ENCODE data around the gene ENPP5.
A peak's percentile ranks its signal among the peaks of the same experiment; 100 is the strongest.

The ENPP5 gene, protein sequence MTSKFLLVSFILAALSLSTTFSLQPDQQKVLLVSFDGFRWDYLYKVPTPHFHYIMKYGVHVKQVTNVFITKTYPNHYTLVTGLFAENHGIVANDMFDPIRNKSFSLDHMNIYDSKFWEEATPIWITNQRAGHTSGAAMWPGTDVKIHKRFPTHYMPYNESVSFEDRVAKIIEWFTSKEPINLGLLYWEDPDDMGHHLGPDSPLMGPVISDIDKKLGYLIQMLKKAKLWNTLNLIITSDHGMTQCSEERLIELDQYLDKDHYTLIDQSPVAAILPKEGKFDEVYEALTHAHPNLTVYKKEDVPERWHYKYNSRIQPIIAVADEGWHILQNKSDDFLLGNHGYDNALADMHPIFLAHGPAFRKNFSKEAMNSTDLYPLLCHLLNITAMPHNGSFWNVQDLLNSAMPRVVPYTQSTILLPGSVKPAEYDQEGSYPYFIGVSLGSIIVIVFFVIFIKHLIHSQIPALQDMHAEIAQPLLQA

DNA sequence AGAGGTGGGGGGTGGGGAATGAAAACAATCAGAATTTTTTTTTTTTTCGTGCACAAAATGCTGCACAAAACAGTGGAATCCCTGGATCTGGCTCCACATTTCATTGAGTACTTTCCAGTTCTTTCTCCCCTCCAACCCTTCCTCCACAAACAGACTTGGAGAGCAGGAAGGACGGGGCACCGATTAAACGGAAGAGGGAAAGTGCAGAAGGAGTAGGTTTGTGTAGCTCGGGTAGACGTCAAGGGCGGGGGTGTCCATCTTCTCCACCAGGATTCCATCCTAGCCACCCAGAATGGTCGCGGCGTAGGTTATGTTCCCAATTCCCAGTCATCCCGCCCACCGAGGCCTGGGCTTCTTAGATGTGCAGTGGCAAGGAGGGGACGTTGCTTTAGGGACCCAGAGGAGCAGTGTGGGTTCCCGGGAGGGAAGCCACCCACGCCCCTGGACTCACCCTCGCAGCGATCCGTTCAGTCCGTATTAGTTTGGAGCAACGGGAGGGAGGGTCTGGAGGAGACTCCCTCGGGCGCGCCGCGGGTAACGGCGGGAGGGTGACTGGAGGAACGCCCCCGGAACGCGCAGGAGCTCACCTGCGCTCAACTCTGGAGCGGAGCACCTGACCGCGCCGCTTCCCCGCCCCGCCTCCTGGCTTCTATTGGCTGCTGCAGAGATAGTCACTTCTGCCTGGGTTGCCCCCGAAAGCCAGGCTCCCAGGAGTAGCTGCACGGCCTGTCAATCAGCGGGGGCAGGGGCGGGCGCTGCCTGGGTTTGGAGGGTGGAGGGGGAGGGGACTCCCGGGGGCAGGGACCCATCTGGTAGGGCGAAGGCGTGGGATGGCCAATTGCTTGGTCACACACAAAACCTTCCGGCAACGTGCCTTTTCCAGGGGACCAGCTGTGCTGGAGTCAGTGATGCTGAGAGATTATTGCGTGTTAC is at the start of gene ENPP5:
Gene ENPP5, minus strand, starts transcription at position 624 of the 933 bp plus-strand sequence. CDS start 2,718 bp downstream, outside the sequence.
- peak; percentile 90 to 99 (median 95) for DNase-seq
- intact Hi-C loops (cut with DNase I), result loop anchor here (5.0 kb wide), 1 partner anchor 43 kb away; the partner anchor contains the start of gene ENPP4

DNA sequence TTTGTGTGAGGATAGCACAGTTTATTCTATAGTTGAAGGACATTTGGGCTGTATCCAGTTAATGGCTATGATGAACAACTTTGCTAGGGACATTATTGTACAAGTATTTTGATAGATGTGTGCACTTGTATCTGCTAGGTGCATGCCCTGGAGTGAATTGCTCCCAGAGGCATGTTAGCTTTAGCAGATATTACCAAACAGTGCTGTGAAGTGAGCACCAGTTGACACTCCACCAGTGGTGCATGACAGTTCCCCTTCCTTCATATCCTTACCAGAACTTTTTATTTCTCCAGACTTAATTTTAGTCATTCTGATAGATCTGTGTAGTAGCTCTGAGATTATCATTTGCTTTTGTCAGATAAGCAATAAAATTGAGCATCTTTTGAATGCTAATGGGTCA is 48.9 kb upstream of the ENPP5 start:
- intact Hi-C loops (cut with DNase I), result loop anchor here (2.0 to 5.0 kb wide), 3 partner anchors 127 to 408 kb away; no protein-coding TSS in a partner anchor
- no peak for DNase-seq

DNA sequence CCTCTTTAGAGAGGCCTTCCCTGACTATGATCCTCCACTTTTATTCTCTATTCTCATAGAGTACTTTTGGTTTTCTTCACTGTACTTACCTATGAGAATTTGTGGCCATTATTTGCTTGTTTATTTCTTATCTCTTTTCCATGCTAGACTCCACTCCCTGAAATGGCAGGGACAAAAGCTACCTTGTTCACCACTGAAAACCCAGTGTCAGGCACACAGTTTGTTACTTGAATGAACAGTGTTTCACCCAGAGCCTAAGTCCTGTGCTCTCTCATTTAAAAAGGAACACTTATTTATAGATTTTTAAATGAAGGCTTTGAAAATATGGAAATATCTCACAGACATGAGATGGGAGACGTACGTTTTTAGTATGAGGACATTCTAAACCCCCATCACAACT is 47.7 kb upstream of the ENPP5 start:
- DNase-seq, result no peak
- intact Hi-C loops (cut with DNase I), result no loop called here

DNA sequence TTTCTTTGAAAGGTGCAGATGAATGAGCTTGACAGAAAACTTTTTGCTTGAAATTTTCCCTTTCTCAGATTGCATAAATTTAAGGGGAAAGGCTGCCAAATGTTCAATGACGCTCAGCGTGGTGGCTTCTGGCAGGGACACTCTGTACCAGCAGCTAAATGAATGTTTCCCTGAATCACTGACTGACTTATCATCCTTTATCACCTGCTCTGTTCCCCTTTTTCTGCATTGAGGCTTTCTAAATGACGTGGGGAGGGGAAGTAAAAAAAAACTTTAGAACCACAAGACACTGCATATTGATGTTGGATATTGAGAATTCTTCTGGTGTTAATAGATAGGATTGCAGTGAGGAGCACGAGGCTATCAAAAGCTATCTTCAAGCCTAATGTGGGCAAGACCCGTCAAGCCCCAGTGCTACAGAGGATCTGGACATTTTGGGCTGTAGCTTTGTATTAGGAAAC is 46.9 kb upstream of the ENPP5 start:
- intact Hi-C loops (cut with DNase I), result no loop called here
- peak in 8 of 10 donors; percentile 20 to 90 (median 46) for DNase-seq

DNA sequence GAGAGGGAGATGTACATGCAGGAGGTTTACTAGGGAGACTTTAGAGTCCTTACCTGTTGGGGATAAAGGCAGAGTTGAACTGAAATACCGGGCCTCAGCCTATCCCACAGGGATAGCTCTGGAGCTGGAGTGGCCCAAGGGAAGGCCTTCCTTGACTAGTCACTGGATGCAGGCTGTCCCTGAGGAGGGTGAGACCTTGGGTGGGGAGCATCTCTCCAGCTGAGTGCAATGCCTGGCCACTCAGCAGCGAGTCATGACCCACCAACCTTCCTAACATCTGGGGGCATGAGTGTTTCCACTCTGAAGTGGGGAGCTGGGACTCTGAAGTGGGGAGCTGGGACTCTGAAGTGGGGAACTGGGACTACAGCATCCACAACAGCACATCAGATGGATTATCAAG is 46.1 kb upstream of the ENPP5 start:
- no peak for DNase-seq
- intact Hi-C loops (cut with DNase I), result no loop called here

DNA sequence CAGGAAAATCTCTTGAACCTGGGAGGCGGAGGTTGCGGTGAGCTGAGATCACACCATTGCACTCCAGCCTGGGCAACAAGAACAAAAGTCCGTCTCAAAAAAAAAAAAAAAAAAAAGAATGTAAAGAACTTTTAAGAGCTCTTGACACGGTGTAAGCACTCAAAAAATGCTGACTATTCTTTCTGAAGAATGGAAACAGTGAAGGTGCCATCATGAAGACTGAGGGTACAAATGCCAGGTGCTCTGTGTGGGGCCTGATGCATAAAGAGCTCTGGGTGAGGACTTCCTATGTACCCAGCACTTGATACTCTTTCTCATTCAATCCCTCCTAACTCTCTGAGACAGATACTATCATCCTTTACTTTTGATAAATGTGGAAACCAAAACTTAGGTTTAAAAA is 45.0 kb upstream of the ENPP5 start:
- intact Hi-C loops (cut with DNase I), result no loop called here
- DNase-seq, result no peak

DNA sequence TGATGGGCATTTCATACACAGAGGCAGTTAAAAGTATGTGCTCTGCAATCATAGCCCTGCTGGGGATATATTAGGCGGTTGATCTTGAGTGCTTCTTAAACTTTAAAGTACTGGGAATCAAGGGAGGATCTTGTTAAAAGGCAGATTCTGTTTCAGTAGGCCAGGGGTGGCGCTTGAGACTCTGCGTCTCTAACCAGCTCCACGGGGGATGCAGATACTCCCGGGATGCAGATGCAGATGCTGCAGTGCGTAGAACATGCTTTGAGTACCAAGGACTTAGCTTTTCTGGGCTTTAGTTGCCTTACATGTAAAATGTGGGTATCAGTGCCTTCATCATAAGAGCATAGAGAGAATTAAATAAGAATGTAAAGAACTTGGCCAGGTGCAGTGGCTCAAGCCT is 44.4 kb upstream of the ENPP5 start:
- intact Hi-C loops (cut with DNase I), result no loop called here
- DNase-seq, result no peak

DNA sequence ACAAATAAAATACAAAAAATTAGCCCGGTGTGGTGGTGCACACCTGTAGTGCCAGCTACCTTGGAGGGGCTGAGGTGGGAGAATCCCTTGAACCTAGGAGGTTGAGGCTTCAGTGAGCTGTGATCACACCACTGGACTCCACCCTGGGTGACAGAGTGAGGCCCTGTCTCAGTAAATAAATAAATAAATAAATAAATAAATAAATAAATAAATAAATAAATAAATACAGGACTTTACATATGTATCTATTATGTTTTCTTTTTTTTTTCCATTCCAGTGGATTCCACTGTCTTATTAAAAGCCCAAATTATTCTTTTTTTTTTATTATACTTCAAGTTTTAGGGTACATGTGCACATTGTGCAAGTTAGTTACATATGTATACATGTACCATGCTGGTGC is 41.1 kb upstream of the ENPP5 start:
- intact Hi-C loops (cut with DNase I), result no loop called here

DNA sequence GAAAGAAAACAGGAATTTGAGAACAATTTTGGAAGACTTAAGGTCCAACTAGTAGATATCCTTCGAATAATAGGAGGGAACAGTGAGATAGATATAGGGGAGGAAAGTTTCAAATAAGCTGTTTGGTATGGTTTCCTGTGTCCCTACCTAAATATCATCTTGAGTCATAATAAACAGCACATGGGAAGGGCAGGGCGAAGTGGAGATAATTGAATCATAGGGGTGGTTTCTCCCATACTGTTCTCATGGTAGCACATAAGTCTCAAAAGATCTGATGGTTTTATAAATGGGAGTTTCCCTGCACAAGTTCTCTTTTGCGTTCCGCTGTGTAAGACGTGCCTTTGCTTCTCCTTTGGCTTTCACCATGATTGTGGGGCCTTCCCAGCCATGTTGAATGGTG is 39.5 kb upstream of the ENPP5 start:
- DNase-seq, result no peak
- intact Hi-C loops (cut with DNase I), result no loop called here

More for the DNA sequence above, 41.1 kb upstream of the ENPP5 start:
- DNase-seq, result no peak

DNA sequence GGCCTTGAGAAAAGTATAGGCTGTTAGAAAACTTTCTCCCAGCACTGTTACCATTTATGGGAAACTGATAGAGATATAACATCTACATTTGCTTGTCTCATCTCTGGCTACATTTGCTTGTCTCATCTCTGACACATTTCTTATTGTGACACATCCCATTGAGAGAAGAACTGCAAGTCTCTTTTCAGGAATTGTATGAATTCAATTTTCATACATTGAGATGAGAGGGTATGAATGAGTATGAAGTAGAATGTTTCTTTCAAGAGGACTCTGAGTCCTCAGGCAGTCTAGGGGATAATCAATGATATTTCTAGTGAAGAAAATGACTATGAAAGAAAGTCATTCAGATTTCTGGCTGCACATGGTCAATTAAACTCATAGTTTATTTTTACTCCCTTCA is 37.5 kb upstream of the ENPP5 start:
- intact Hi-C loops (cut with DNase I), result loop anchor here (5.0 kb wide), 1 partner anchor 121 kb away; no protein-coding TSS in a partner anchor
- no peak for DNase-seq

DNA sequence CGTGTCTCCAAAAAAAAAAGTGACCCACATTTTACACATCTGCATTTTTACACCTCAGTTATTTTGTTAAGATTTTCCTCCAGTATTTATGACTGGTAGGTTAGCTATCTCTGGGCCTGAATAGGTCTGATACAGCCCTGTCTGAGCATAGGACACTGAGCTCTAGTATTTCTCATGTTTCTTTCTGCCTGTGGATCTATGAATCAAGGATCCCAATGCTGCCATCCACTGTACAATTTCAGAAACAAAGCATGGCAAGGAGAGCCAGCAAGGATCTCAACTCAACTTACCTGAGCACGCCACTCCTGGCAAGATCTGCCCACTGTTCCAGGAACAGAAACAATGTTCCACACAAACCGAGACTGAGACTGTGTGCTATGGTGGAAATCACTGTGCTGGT is 36.4 kb upstream of the ENPP5 start:
- intact Hi-C loops (cut with DNase I), result loop anchor here (5.0 kb wide), 1 partner anchor 120 kb away; no protein-coding TSS in a partner anchor
- DNase-seq, result no peak

DNA sequence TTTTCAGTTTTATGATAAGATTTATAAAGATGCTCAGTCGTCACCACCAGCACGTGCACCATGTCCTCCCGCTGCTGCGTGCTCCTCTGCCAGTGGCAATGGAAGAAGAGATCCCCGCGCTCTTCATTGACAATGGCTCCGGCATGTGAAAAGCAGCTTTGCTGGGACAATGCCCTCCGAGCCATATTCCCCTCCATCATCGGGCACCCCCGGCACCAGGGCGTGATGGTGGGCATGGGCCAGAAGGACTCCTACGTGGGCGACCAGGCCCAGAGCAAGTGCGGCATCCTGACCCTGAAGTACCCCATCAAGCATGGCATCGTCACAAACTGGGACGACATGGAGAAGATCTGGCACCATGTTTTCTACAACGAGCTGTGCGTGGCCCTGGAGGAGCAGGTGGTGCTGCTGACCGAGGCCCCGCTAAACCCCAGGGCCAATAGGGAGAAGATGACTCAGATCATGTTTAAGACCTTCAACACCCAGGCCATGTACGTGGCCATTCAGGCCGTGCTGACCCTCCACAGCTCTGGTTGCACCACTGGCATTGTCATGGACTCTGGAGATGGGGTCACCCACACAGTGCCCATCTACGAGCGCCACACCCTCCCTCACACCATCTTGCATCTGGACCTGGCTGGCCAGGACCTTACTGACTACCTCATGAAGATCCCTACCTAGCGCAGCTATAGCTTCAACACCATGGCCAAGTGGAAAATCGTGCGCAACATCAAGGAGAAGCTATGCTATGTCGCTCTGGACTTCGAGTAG is 34.3 kb upstream of the ENPP5 start:
- no peak for DNase-seq
- intact Hi-C loops (cut with DNase I), result loop anchor here (5.0 kb wide), 1 partner anchor 118 kb away; no protein-coding TSS in a partner anchor

DNA sequence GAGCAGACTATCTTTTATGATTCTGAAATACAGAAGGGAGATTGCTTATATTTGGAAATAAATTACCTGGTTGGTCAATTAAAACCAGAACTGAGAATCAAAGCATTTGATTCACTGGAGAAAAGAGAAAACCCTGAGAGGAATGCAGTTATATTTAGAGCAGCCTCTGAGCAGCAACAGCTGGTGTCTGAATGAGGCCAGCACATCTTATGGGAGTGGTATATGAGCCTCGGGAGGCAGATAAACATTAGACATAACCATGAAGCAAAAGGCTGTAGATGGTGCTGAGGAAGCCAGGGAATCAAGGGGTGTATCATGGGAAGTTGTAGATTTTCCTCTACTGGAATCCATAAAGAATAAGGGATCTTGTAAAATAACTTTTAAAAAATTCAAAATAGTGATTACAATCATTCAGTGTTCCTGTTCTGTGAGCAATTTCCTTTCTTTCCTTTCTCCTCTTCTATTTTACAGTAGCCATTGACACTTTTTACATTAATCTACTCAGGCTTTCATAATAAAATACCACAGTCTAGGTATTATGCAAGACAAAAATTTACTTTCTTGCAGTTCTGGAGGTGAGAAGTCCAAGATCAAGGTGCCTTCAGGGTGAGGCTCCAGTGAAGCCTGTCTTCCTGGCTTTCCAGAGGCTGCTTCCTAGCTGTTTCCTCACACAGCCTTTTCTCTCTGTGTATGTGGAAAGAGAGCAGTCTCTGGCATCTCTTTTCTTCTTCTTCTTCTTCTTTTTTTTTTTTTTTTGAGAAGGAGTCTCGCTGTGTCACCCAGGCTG is 32.8 kb upstream of the ENPP5 start:
- intact Hi-C loops (cut with DNase I), result no loop called here
- peak in 1 of 10 donors; percentile 27 for DNase-seq

DNA sequence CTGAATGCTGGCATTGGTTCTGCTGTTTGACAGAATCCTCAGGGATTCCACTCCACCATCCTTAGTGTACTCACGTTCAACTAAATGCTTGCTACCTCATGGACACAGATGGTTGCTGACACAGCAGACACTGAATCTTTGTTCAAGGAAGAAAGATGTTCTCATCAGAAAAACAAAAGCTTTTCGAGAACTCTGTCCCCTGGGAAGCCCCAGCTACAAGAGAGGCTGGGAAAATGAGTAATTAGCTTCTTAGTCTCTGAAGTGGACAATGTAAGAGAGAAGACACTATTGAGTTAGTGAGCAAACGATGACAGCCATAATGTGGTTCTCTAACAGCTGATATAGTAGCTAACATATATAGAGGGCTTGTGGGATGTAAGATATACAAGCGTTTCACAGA is 30.9 kb upstream of the ENPP5 start:
- DNase-seq, result no peak
- intact Hi-C loops (cut with DNase I), result no loop called here

DNA sequence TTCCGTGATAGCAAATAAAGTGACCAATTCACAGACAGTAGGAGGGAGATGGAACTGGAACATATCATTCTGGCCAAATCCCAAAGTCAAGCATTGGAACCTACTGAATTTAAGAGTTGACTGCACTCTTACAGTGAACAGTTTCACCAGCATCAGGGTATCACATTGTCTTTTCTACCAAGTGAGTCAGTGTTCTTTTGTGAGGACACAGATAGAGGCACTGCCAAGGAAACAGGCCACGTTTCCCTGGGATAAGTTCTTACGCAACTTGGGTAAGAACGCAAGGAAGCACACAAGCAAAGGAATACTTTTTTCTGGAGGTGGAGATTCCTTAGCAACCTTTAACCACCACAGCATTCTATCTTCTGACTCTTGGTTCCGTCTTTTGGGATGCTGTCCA is 28.6 kb upstream of the ENPP5 start:
- no peak for DNase-seq
- intact Hi-C loops (cut with DNase I), result no loop called here

DNA sequence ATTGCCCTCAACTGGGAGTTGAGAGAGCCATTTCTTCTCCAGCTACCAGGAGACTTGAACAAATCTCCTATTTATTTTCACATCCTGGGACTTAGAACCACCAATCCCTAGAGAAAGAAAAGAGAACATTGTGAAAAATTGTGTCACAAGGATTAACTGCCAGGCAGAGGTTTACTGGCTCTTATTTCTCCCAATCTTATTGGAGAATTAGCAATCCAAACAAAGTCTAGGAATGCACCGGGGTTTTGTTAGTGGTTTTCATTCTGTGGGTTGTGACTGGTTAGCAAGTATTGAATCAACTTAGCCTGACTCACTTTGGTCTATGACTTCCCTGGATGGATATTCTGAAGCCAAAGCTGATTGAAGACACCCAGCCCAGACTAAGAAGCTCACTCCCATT is 21.2 kb upstream of the ENPP5 start:
- DNase-seq, result no peak
- intact Hi-C loops (cut with DNase I), result no loop called here

DNA sequence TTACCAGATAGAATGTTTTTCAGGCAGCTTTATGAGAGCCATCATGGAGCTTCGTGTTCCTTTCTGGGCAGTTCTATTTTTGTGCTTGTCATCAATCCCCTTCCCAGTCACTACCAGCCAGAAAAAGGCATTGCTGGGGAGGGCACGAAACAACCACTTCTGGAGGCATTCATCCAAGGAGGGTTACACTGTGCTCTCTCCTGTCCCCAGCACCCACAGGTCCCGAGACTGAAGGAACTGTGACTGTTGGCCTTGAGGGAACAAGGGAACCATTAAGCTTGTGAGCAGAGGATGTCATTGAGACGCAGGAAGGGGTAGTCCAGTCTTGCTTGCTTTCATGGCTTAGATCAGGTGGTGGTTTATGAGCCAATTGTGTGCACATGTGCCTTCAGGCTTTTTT is 20.1 kb upstream of the ENPP5 start:
- no peak for DNase-seq

DNA sequence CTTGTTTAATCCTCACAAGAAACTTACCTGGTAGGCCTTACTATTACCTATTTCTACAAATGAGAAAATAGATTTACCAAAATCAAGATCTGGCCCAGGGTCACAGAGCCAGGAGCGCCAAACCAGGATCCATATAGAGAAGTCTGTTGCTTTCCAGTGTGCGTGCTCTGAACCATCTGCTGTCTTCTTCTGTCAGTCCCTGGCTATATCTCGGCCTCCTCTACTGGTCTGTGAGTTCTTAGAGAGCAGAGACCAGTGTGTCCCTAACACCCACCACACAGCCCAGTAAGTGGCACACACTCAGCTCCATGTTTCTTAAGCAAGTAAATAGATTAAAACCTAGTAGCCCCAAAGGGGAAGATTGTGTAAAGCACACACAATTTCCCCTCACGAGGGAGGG is 18.9 kb upstream of the ENPP5 start:
- DNase-seq, result no peak
- intact Hi-C loops (cut with DNase I), result no loop called here

More for the DNA sequence above, 20.1 kb upstream of the ENPP5 start:
- intact Hi-C loops (cut with DNase I), result no loop called here

DNA sequence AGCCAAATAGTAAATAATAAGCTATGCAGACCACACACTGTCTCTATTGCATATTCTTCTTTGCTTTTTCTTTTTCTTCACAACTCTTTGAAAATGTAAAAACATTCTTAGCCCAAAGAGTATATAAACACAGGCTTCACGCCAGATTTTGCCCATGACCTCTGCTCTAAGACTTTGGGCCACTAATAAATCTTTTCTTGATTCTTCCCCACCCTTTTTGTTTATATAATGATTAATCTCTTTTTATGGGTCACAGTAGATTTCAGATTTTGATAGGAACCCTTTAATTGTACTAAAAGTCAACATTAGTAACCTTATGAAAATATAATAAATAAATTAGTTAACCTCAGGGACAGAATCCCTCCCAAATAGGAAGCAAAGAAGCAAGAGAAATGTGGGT is 15.8 kb upstream of the ENPP5 start:
- no peak for DNase-seq
- intact Hi-C loops (cut with DNase I), result no loop called here

All from posterior cingulate gyrus (tissue), 11 donors.